Neural progenitor cell (in vitro differentiated cells): ENCODE data around the gene GPRASP2. TPM values are rescaled to one million over a fixed set of nuclear protein-coding genes. Genes with fewer than 3 reads are reported as not detected.

ENCODE experiments used
- DNase-seq: peaks from one replicate; pipeline ENCODE4 v3.0.0-alpha.2; 2016; ENCODE audit warnings: low spot score
- H2AFZ ChIP-seq: fragments of 200-600 bp; sonication (generic); replicated peaks from 2 replicates; pipeline ENCODE4 v1.6.1; 2016; ENCODE audit warnings: antibody characterized with exemption
- H3F3A ChIP-seq: fragments of 200-600 bp; sonication (generic); 2 replicates; pipeline ENCODE4 v1.6.1; 2016; ENCODE audit warnings: antibody characterized with exemption, low read depth
- H3K27ac ChIP-seq: fragments of 200-600 bp; sonication (generic); 2 replicates; pipeline ENCODE4 v1.5.1; 2016; ENCODE audit warnings: mild to moderate bottlenecking
- H3K27me3 ChIP-seq: fragments of 200-600 bp; sonication (generic); 2 replicates; pipeline ENCODE4 v1.6.1; 2016; ENCODE audit warnings: mild to moderate bottlenecking, moderate library complexity
- H3K36me3 ChIP-seq: fragments of 200-600 bp; sonication (generic); 2 replicates; pipeline ENCODE4 v1.5.1; 2016
- H3K4me1 ChIP-seq: fragments of 200-600 bp; sonication (generic); 2 replicates; pipeline ENCODE4 v1.6.1; 2016; ENCODE audit warnings: mixed run types
- H3K4me2 ChIP-seq: fragments of 200-600 bp; sonication (generic); 2 replicates; pipeline ENCODE4 v1.6.1; 2016
- H3K4me3 ChIP-seq: fragments of 200-600 bp; sonication (generic); 2 replicates; pipeline ENCODE4 v1.5.1; 2016
- H3K79me2 ChIP-seq: fragments of 200-600 bp; sonication (generic); 2 replicates; pipeline ENCODE4 v1.6.1; 2016; ENCODE audit warnings: low read depth
- H3K9ac ChIP-seq: fragments of 200-600 bp; sonication (generic); 2 replicates; pipeline ENCODE4 v1.6.1; 2016
- H3K9me3 ChIP-seq: fragments of 200-600 bp; sonication (generic); 2 replicates; pipeline ENCODE4 v1.5.1; 2016; ENCODE audit warnings: low read depth
- H4K20me1 ChIP-seq: fragments of 200-600 bp; sonication (generic); 2 replicates; pipeline ENCODE4 v1.6.1; 2016; ENCODE audit warnings: low read depth
- H3K27ac Mint-ChIP-seq: 3 replicates; pipeline ENCODE4 v1.8.0; 2021; ENCODE audit warnings: mixed read lengths
- H3K27me3 Mint-ChIP-seq: 2 replicates; pipeline ENCODE4 v1.8.0; 2022; ENCODE audit warnings: low read depth, mild to moderate bottlenecking, inconsistent platforms, moderate library complexity, mixed read lengths; ENCODE audit not compliant: insufficient read depth
- H3K36me3 Mint-ChIP-seq: 3 replicates; pipeline ENCODE4 v1.8.0; 2021; ENCODE audit warnings: mixed read lengths
- H3K4me1 Mint-ChIP-seq: 3 replicates; pipeline ENCODE4 v1.8.0; 2021; ENCODE audit warnings: mixed read lengths
- H3K4me3 Mint-ChIP-seq: 3 replicates; pipeline ENCODE4 v1.8.0; 2021; ENCODE audit warnings: mild to moderate bottlenecking, moderate library complexity, mixed read lengths
- H3K9me3 Mint-ChIP-seq: 3 replicates; pipeline ENCODE4 v1.8.0; 2020; ENCODE audit warnings: mixed read lengths
- EZH2 ChIP-seq: fragments of 200-600 bp; sonication (generic); IDR thresholded peaks from 2 replicates; pipeline ENCODE4 v1.6.1; 2017; ENCODE audit warnings: antibody characterized with exemption, mild to moderate bottlenecking, moderate library complexity
- EZH2phosphoT487 ChIP-seq: fragments of 200-600 bp; sonication (generic); IDR thresholded peaks from 2 replicates; pipeline ENCODE4 v1.6.1; 2017; ENCODE audit warnings: antibody characterized with exemption
- total RNA-seq: library from RNA; depleted of rRNA; stranded (reverse); fragments of >200 nt; gene quantifications from 2 replicates; pipeline ENCODE4 v1.2.3, GENCODE V29; 2015; ENCODE audit warnings: low replicate concordance
- TF ChIP-seq, protein P1 (sequence below): fragments of 200-600 bp; sonication (generic); IDR thresholded peaks from 2 replicates; pipeline ENCODE4 v1.5.1; 2017; ENCODE audit warnings: antibody characterized with exemption, mild to moderate bottlenecking

GPRASP2 gene
- total RNA-seq, 1 donor from 2014 or later = 39.0 TPM

DNA sequence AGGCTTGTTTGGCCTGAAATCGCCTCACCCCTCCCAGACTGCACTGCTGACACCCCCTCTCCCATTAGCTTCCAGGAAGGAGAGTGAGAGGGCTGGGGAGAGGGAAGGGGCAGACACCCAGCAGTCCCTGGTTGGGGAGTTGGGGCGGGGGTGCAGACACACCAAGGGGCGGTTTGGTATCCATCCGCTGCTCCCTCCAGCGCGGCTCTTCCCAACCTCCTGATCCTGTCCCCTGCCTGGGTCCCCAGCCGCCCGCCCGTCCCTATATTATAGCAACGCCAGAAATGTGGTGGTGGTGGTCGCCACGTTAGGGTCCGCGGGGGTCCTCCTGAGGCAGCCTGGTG, 33.2 kb downstream of the GPRASP2 start:
- Histone ChIP-seq H3K4me1 (no peaks in the 10 kb centered on the region), H3K4me3 (peak overlapping the region; percentile 63), H3K79me2 (peaks cover 19% of the 10 kb centered on the region), H3K36me3 (no peaks in the 10 kb centered on the region), H2AFZ (peak overlapping the region; percentile 79), H3K27ac (no peak overlapping the region), H3K4me2 (peak overlapping the region; percentile 80), H4K20me1 (no peaks in the 10 kb centered on the region), H3K27me3 (no peaks in the 10 kb centered on the region), H3K9me3 (no peaks in the 10 kb centered on the region), H3K9ac (no peak overlapping the region), H3F3A (no peaks in the 10 kb centered on the region)
- Mint-ChIP-seq H3K27me3 (peaks cover 2% of the 10 kb centered on the region), H3K4me1 (peaks cover 3% of the 10 kb centered on the region), H3K9me3 (peaks cover 3% of the 10 kb centered on the region), H3K4me3 (peak overlapping the region; percentile 86), H3K27ac (no peak overlapping the region), H3K36me3 (no peaks in the 10 kb centered on the region)
- TF ChIP-seq, protein P1, sequence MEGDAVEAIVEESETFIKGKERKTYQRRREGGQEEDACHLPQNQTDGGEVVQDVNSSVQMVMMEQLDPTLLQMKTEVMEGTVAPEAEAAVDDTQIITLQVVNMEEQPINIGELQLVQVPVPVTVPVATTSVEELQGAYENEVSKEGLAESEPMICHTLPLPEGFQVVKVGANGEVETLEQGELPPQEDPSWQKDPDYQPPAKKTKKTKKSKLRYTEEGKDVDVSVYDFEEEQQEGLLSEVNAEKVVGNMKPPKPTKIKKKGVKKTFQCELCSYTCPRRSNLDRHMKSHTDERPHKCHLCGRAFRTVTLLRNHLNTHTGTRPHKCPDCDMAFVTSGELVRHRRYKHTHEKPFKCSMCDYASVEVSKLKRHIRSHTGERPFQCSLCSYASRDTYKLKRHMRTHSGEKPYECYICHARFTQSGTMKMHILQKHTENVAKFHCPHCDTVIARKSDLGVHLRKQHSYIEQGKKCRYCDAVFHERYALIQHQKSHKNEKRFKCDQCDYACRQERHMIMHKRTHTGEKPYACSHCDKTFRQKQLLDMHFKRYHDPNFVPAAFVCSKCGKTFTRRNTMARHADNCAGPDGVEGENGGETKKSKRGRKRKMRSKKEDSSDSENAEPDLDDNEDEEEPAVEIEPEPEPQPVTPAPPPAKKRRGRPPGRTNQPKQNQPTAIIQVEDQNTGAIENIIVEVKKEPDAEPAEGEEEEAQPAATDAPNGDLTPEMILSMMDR = no peak
- TF ChIP-seq EZH2phosphoT487 (no peak), EZH2 (no peak)
- DNase-seq = no peak

GRCh38 chrX:102745857-102746584, 33.8 kb downstream of the GPRASP2 start:
- Histone ChIP-seq H3K4me3 (peak overlapping the region; percentile 63), H3K79me2 (peaks cover 19% of the 10 kb centered on the region), H3K9ac (peak overlapping the region; percentile 71), H3K36me3 (no peaks in the 10 kb centered on the region), H4K20me1 (no peaks in the 10 kb centered on the region), H3F3A (no peaks in the 10 kb centered on the region), H3K27ac (no peak overlapping the region), H3K27me3 (no peaks in the 10 kb centered on the region), H3K4me1 (no peaks in the 10 kb centered on the region), H3K9me3 (no peaks in the 10 kb centered on the region), H2AFZ (peak overlapping the region; percentile 79), H3K4me2 (peak overlapping the region; percentile 80)
- peaks cover 2% of the 10 kb centered on the region for H3K27me3 Mint-ChIP-seq
- no peak overlapping the region for H3K27ac Mint-ChIP-seq
- peaks cover 3% of the 10 kb centered on the region for H3K9me3 Mint-ChIP-seq
- peaks cover 3% of the 10 kb centered on the region for H3K4me1 Mint-ChIP-seq
- H3K36me3 Mint-ChIP-seq = no peaks in the 10 kb centered on the region
- TF ChIP-seq EZH2 (no peak), EZH2phosphoT487 (no peak)
- TF ChIP-seq, protein P1 = no peak
- peak; percentile 76 for DNase-seq
- H3K4me3 Mint-ChIP-seq = peak overlapping the region; percentile 86

DNA sequence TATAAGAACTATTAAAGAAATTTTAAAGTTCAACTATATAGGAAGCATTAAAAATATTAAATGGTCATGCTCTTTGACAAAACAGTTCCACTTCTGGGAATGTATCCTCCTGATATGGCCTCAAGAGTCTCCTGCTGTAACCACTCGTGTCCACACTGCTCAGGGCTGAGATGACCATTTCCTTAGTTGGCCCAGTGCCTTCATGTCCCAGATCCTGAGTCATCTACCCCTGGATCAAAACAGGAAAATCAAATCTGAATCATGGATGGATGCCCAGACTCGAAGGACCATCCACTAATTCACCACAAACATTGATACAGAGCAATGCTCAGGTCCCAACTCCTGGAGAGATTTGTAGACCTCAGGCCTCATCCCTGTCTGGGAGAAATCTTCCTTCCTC, 53.0 kb downstream of the GPRASP2 start:
- H3K9me3 Mint-ChIP-seq = no peaks in the 10 kb centered on the region
- no peak overlapping the region for H3K27ac ChIP-seq
- H3K27me3 Mint-ChIP-seq = no peaks in the 10 kb centered on the region
- H3K27me3 ChIP-seq = no peaks in the 10 kb centered on the region
- no peaks in the 10 kb centered on the region for H3K36me3 ChIP-seq
- H3F3A ChIP-seq = no peaks in the 10 kb centered on the region
- H3K27ac Mint-ChIP-seq = no peak overlapping the region
- H2AFZ ChIP-seq = no peak overlapping the region
- H3K4me3 ChIP-seq = no peak overlapping the region
- H3K79me2 ChIP-seq = peaks cover 12% of the 10 kb centered on the region
- no peaks in the 10 kb centered on the region for H3K9me3 ChIP-seq
- peaks cover 8% of the 10 kb centered on the region for H3K4me1 Mint-ChIP-seq
- H3K36me3 Mint-ChIP-seq = no peaks in the 10 kb centered on the region
- H3K4me2 ChIP-seq = no peak overlapping the region
- no peak overlapping the region for H3K9ac ChIP-seq
- TF ChIP-seq EZH2 (no peak), EZH2phosphoT487 (no peak)
- TF ChIP-seq, protein P1 = no peak
- no peak for DNase-seq
- no peaks in the 10 kb centered on the region for H3K4me1 ChIP-seq
- H4K20me1 ChIP-seq = no peaks in the 10 kb centered on the region
- H3K4me3 Mint-ChIP-seq = no peak overlapping the region
